ENCODE results near the gene WASHC3. TPM values are rescaled to one million over a fixed set of nuclear protein-coding genes. Genes with fewer than 3 reads are reported as not detected.

Gene WASHC3
- total RNA-seq, 1 experiment from 2014 or later = 24.9 TPM

- Histone ChIP-seq H3K27me3 (ENCODE audit: low read length) (no peaks in the 10 kb centered on the region), H3F3A (ENCODE audit: low read length, unreplicated experiment) (no peaks in the 10 kb centered on the region), H3K79me2 (ENCODE audit: low read length) (no peaks in the 10 kb centered on the region), H3K9me3 (ENCODE audit: low read length) (no peaks in the 10 kb centered on the region), H3K36me3 (ENCODE audit: low read depth, low read length) (no peaks in the 10 kb centered on the region), H4K20me1 (ENCODE audit: low read length) (no peaks in the 10 kb centered on the region), H3K4me3 (ENCODE audit: low read length) (peak overlapping the region; percentile 86), H2AFZ (ENCODE audit: low read length) (peak overlapping the region; percentile 99), H3K4me1 (ENCODE audit: insufficient read depth, low read length) (peaks cover 5% of the 10 kb centered on the region; the same call in 1 of the 2 replicates), H3K4me2 (ENCODE audit: low read length) (peak overlapping the region; percentile 89), H3K27ac (ENCODE audit: low read length) (peak overlapping the region; percentile 0; the same call in 1 of the 2 replicates), H3K9me2 (replicated peaks; ENCODE audit: low read length) (no peaks in the 10 kb centered on the region), H3K9ac (ENCODE audit: low read length) (peak overlapping the region; percentile 81)
- intact Hi-C loops (cut with micrococcal nuclease) = loop anchor here (1.0 to 2.0 kb wide), 3 partner anchors 59 to 144 kb away; partner anchors contain the start of genes NUP37 and PARPBP
- CTCF ChIA-PET = no interaction called here
- no TSS peak for BruUV-seq (replicated peaks)
- no peak for TF ChIP-seq CTCF (conservative IDR thresholded peaks at IDR 0.05; ENCODE audit: low read depth, low read length)
- TF ChIP-seq EZH2phosphoT487 (IDR thresholded peaks at IDR 0.05; ENCODE audit: borderline replicate concordance, low read length) = no peak
- TF ChIP-seq EZH2 (IDR thresholded peaks at IDR 0.05; ENCODE audit: low read length, unreplicated experiment) = no peak
- peak; percentile 48 for DNase-seq
- peak; percentile 48 for ATAC-seq
- POLR2A ChIA-PET (ENCODE audit: unreplicated experiment) = no interaction called here
Observed at GRCh38 chr12:102061096-102061559, 663 bp downstream of the WASHC3 start.

GRCh38 chr12:102059343-102059742 lies 2.4 kb downstream of the WASHC3 start:
- H3K27ac ChIP-seq (ENCODE audit: low read length) = no peak overlapping the region
- H3K27me3 ChIP-seq (ENCODE audit: low read length) = no peaks in the 10 kb centered on the region
- ChIA-PET POLR2A (ENCODE audit: unreplicated experiment) (interaction anchor here (0.6 kb wide), 1 partner anchor 118 kb away, joined by 3 read pairs; no protein-coding TSS in a partner anchor), CTCF (no interaction called here)
- ATAC-seq (no peak), DNase-seq (peak; percentile 39)
- TF ChIP-seq EZH2 (IDR thresholded peaks at IDR 0.05; ENCODE audit: low read length, unreplicated experiment) (no peak), EZH2phosphoT487 (IDR thresholded peaks at IDR 0.05; ENCODE audit: borderline replicate concordance, low read length) (no peak)
- BruUV-seq (replicated peaks) = no TSS peak
- no peaks in the 10 kb centered on the region for H3K9me2 ChIP-seq (replicated peaks; ENCODE audit: low read length)
- H3K4me2 ChIP-seq (ENCODE audit: low read length) = no peak overlapping the region
- H3K4me3 ChIP-seq (ENCODE audit: low read length) = no peak overlapping the region
- H3K36me3 ChIP-seq (ENCODE audit: low read depth, low read length) = no peaks in the 10 kb centered on the region
- peaks cover 5% of the 10 kb centered on the region; the same call in 1 of the 2 replicates for H3K4me1 ChIP-seq (ENCODE audit: insufficient read depth, low read length)
- H3K9me3 ChIP-seq (ENCODE audit: low read length) = no peaks in the 10 kb centered on the region
- H4K20me1 ChIP-seq (ENCODE audit: low read length) = no peaks in the 10 kb centered on the region
- intact Hi-C loops (cut with micrococcal nuclease) = no loop called here
- H3K9ac ChIP-seq (ENCODE audit: low read length) = no peak overlapping the region
- H2AFZ ChIP-seq (ENCODE audit: low read length) = no peak overlapping the region
- H3K79me2 ChIP-seq (ENCODE audit: low read length) = no peaks in the 10 kb centered on the region
- H3F3A ChIP-seq (ENCODE audit: low read length, unreplicated experiment) = no peaks in the 10 kb centered on the region

DNA sequence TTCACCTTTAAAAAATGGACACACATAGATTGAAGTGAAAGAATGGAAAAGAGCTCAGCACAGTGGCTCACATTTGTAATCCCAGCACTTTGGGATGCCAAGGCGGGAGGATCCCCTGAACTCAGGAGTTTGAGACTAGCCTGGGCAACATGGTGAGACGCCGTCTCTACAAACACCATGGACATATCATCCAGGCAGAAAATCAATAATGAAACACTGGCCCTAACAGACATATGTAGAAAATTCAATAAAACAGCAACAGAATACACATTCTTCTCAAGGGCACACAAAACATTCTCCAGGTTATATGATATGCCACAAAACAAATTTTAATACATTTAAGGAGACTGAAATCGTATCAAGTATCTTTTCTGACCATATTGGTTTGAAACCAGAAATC lies 7.4 kb downstream of the WASHC3 start:
- no peak overlapping the region for H3K27ac ChIP-seq (ENCODE audit: low read length)
- H3K27me3 ChIP-seq (ENCODE audit: low read length) = no peaks in the 10 kb centered on the region
- no peaks in the 10 kb centered on the region for H3K36me3 ChIP-seq (ENCODE audit: low read depth, low read length)
- no peaks in the 10 kb centered on the region; the same call in 1 of the 2 replicates for H3K4me1 ChIP-seq (ENCODE audit: insufficient read depth, low read length)
- H4K20me1 ChIP-seq (ENCODE audit: low read length) = no peaks in the 10 kb centered on the region
- TF ChIP-seq CTCF (conservative IDR thresholded peaks at IDR 0.05; ENCODE audit: low read depth, low read length) (no peak), EZH2 (IDR thresholded peaks at IDR 0.05; ENCODE audit: low read length, unreplicated experiment) (no peak), EZH2phosphoT487 (IDR thresholded peaks at IDR 0.05; ENCODE audit: borderline replicate concordance, low read length) (no peak)
- CTCF ChIA-PET = no interaction called here
- ATAC-seq = no peak
- DNase-seq = no peak
- H3K9me2 ChIP-seq (replicated peaks; ENCODE audit: low read length) = no peaks in the 10 kb centered on the region
- H3K79me2 ChIP-seq (ENCODE audit: low read length) = no peaks in the 10 kb centered on the region
- no peak overlapping the region for H3K9ac ChIP-seq (ENCODE audit: low read length)
- POLR2A ChIA-PET (ENCODE audit: unreplicated experiment) = no interaction called here
- no peak overlapping the region for H3K4me2 ChIP-seq (ENCODE audit: low read length)
- no peak overlapping the region for H3K4me3 ChIP-seq (ENCODE audit: low read length)
- BruUV-seq (replicated peaks) = no TSS peak
- no peak overlapping the region for H2AFZ ChIP-seq (ENCODE audit: low read length)
- H3K9me3 ChIP-seq (ENCODE audit: low read length) = no peaks in the 10 kb centered on the region
- no peaks in the 10 kb centered on the region for H3F3A ChIP-seq (ENCODE audit: low read length, unreplicated experiment)
- intact Hi-C loops (cut with micrococcal nuclease) = no loop called here
